Mesothelial cell of epicardium (in vitro differentiated cells): Measurements from ENCODE around the gene PTPRK. TPM values are rescaled to one million over a fixed set of nuclear protein-coding genes. Genes with fewer than 3 reads are reported as not detected.

Experiments used
- DNase-seq, 2 experiments: peaks; one replicate each; pipeline ENCODE4 v3.0.0; 2021; ENCODE audit warnings: low spot score in 2 of 2; ENCODE audit not compliant: unreplicated experiment in 2 of 2
- H3K27ac Mint-ChIP-seq: 2 replicates; pipeline ENCODE4 v1.8.0; 2021; ENCODE audit warnings: mixed read lengths
- H3K27me3 Mint-ChIP-seq: 2 replicates; pipeline ENCODE4 v1.8.0; 2021; ENCODE audit warnings: low read depth, mixed read lengths
- H3K36me3 Mint-ChIP-seq: 2 replicates; pipeline ENCODE4 v1.8.0; 2021; ENCODE audit warnings: mixed read lengths
- H3K4me1 Mint-ChIP-seq: 2 replicates; pipeline ENCODE4 v1.8.0; 2021; ENCODE audit warnings: mixed read lengths
- H3K4me3 Mint-ChIP-seq: 2 replicates; pipeline ENCODE4 v1.8.0; 2021; ENCODE audit warnings: mild to moderate bottlenecking, moderate library complexity, mixed read lengths
- H3K9me3 Mint-ChIP-seq: 2 replicates; pipeline ENCODE4 v1.8.0; 2021; ENCODE audit warnings: mixed read lengths
- CTCF ChIP-seq: fragments of 200-600 bp; sonication (generic); IDR thresholded peaks from one replicate; pipeline ENCODE4 v1.5.0; 2021; ENCODE audit warnings: antibody characterized with exemption; ENCODE audit not compliant: unreplicated experiment
- total RNA-seq: library from RNA; stranded (reverse); gene quantifications from 3 replicates; pipeline ENCODE4 v1.2.1, GENCODE V29; 2021

Gene PTPRK
- total RNA-seq, 1 donor from 2014 or later: 93.7 TPM

- Mint-ChIP-seq H3K4me1 (no peaks in the 10 kb centered on the region), H3K27me3 (no peaks in the 10 kb centered on the region), H3K27ac (no peak overlapping the region), H3K4me3 (no peak overlapping the region), H3K9me3 (no peaks in the 10 kb centered on the region), H3K36me3 (peaks cover 11% of the 10 kb centered on the region)
- no peak for DNase-seq
- TF ChIP-seq CTCF: no peak
Observed at GRCh38 chr6:128005009-128005408, 515.4 kb downstream of the PTPRK start.

- H3K9me3 Mint-ChIP-seq: no peaks in the 10 kb centered on the region
- H3K36me3 Mint-ChIP-seq: peaks cover 21% of the 10 kb centered on the region
- H3K4me1 Mint-ChIP-seq: no peaks in the 10 kb centered on the region
- TF ChIP-seq CTCF: no peak
- no peak overlapping the region for H3K27ac Mint-ChIP-seq
- no peak for DNase-seq
- no peaks in the 10 kb centered on the region for H3K27me3 Mint-ChIP-seq
- no peak overlapping the region for H3K4me3 Mint-ChIP-seq
Observed at GRCh38 chr6:128000363-128000762, 520.0 kb downstream of the PTPRK start.

GRCh38 chr6:127998985-127999384 lies 521.4 kb downstream of the PTPRK start:
- Mint-ChIP-seq H3K27me3 (no peaks in the 10 kb centered on the region), H3K27ac (no peak overlapping the region), H3K36me3 (peaks cover 18% of the 10 kb centered on the region), H3K9me3 (no peaks in the 10 kb centered on the region), H3K4me3 (no peak overlapping the region), H3K4me1 (no peaks in the 10 kb centered on the region)
- no peak for DNase-seq
- no peak for TF ChIP-seq CTCF

GRCh38 chr6:127997496-127998164 lies 522.8 kb downstream of the PTPRK start:
- H3K27ac Mint-ChIP-seq: no peak overlapping the region
- TF ChIP-seq CTCF: no peak
- no peaks in the 10 kb centered on the region for H3K9me3 Mint-ChIP-seq
- peaks cover 11% of the 10 kb centered on the region for H3K36me3 Mint-ChIP-seq
- no peak for DNase-seq
- no peaks in the 10 kb centered on the region for H3K27me3 Mint-ChIP-seq
- H3K4me1 Mint-ChIP-seq: no peaks in the 10 kb centered on the region
- H3K4me3 Mint-ChIP-seq: no peak overlapping the region

GRCh38 chr6:127996925-127997324 lies 523.5 kb downstream of the PTPRK start:
- Mint-ChIP-seq H3K4me1 (no peaks in the 10 kb centered on the region), H3K4me3 (no peak overlapping the region), H3K27me3 (no peaks in the 10 kb centered on the region), H3K9me3 (no peaks in the 10 kb centered on the region), H3K36me3 (peaks cover 11% of the 10 kb centered on the region), H3K27ac (no peak overlapping the region)
- no peak for TF ChIP-seq CTCF
- DNase-seq: no peak

GRCh38 chr6:127992144-127992543 lies 528.3 kb downstream of the PTPRK start:
- no peak for TF ChIP-seq CTCF

More at GRCh38 chr6:127992144-127992543, 528.3 kb downstream of the PTPRK start:
- Mint-ChIP-seq H3K9me3 (no peaks in the 10 kb centered on the region), H3K4me3 (no peak overlapping the region), H3K36me3 (peaks cover 16% of the 10 kb centered on the region), H3K27ac (no peak overlapping the region), H3K27me3 (no peaks in the 10 kb centered on the region), H3K4me1 (no peaks in the 10 kb centered on the region)
- DNase-seq: no peak
